Subcutaneous adipose tissue (tissue), 4 donors: ENCODE measurements around the gene KDM4B. TPM values are rescaled to one million over a fixed set of nuclear protein-coding genes. Genes with fewer than 3 reads are reported as not detected.

Source experiments
- total RNA-seq, 4 donors: library from RNA; depleted of rRNA; stranded (reverse); fragments of >200 nt; gene quantifications; one replicate each; pipeline ENCODE4 v1.1.0, GENCODE V29; 2016
- TF ChIP-seq, protein P1 (sequence below): fragments of 450-650 bp; IDR thresholded peaks from one replicate; pipeline ENCODE4 v1.5.1; 2016; ENCODE audit warnings: low read depth, mild to moderate bottlenecking, control low read depth, antibody characterized with exemption, moderate library complexity

The KDM4B gene
- total RNA-seq, 4 donors from 2014 or later: 19.4 to 56.1 (median 28.5) TPM

- TF ChIP-seq, protein P1, sequence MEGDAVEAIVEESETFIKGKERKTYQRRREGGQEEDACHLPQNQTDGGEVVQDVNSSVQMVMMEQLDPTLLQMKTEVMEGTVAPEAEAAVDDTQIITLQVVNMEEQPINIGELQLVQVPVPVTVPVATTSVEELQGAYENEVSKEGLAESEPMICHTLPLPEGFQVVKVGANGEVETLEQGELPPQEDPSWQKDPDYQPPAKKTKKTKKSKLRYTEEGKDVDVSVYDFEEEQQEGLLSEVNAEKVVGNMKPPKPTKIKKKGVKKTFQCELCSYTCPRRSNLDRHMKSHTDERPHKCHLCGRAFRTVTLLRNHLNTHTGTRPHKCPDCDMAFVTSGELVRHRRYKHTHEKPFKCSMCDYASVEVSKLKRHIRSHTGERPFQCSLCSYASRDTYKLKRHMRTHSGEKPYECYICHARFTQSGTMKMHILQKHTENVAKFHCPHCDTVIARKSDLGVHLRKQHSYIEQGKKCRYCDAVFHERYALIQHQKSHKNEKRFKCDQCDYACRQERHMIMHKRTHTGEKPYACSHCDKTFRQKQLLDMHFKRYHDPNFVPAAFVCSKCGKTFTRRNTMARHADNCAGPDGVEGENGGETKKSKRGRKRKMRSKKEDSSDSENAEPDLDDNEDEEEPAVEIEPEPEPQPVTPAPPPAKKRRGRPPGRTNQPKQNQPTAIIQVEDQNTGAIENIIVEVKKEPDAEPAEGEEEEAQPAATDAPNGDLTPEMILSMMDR: no peak
These were observed 111.2 kb downstream of the KDM4B start for GRCh38 chr19:5080030-5080654.

GRCh38 chr19:5080809-5081208 is 111.9 kb downstream of the KDM4B start:
- TF ChIP-seq, protein P1: no peak

- TF ChIP-seq, protein P1: no peak
These were observed 112.7 kb downstream of the KDM4B start for GRCh38 chr19:5081443-5082161.

GRCh38 chr19:5083547-5083965 is 114.6 kb downstream of the KDM4B start:
- TF ChIP-seq, protein P1: no peak

DNA sequence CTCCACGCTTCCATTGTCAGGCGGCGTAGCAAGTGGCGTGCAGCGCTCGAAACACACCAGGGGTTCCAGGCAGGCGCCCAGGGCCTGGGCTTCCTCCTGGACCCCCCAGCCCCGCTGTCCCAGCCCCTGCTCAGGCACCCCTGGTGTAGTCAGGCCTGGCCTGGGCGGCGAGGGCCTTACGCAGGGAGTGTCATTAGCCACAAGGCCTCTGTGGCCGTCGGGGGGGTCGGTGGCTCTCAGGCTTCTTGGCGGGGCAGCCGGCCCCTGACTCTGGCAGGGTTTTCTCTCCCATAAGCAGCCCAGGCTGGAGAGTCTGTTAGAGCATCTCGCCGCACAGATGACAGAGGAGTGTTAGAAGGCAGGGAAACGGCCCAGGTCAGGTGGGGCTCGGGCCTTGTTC is 116.7 kb downstream of the KDM4B start:
- TF ChIP-seq, protein P1: no peak

- TF ChIP-seq, protein P1: no peak
These were observed 117.3 kb downstream of the KDM4B start for GRCh38 chr19:5086230-5086629.

GRCh38 chr19:5086725-5087439 is 118.0 kb downstream of the KDM4B start:
- TF ChIP-seq, protein P1: no peak
